ENCODE data around the gene C1QTNF12.

Gene C1QTNF12

GRCh38 chr1:1246577-1247340 lies at the start of gene C1QTNF12:
TSS of gene C1QTNF12 (minus strand) at chr1:1246722. CDS start at chr1:1246690, 32 bp downstream.
- no peak for DNase-seq

- DNase-seq, result no peak
Observed at GRCh38 chr1:1295154-1295923, 48.8 kb upstream of the C1QTNF12 start.

- no peak for DNase-seq
Observed at GRCh38 chr1:1294250-1294890, 47.8 kb upstream of the C1QTNF12 start.

- DNase-seq, result no peak
Observed at GRCh38 chr1:1293263-1294249, 47.0 kb upstream of the C1QTNF12 start.

GRCh38 chr1:1292851-1293250 lies 46.3 kb upstream of the C1QTNF12 start:
- no peak for DNase-seq

- no peak for DNase-seq
Observed at GRCh38 chr1:1292442-1292779, 45.9 kb upstream of the C1QTNF12 start.

- DNase-seq, result peak; percentile 78
Observed at GRCh38 chr1:1291548-1292441, 45.3 kb upstream of the C1QTNF12 start.

- DNase-seq, result no peak
Observed at GRCh38 chr1:1291023-1291528, 44.6 kb upstream of the C1QTNF12 start.

GRCh38 chr1:1290238-1290731 lies 43.8 kb upstream of the C1QTNF12 start:
- DNase-seq, result no peak

- no peak for DNase-seq
Observed at GRCh38 chr1:1287288-1288110, 41.0 kb upstream of the C1QTNF12 start.

- no peak for DNase-seq
Observed at GRCh38 chr1:1286313-1287261, 40.1 kb upstream of the C1QTNF12 start.

- no peak for DNase-seq
Observed at GRCh38 chr1:1285611-1286311, 39.2 kb upstream of the C1QTNF12 start.

GRCh38 chr1:1285102-1285571 lies 38.6 kb upstream of the C1QTNF12 start:
- DNase-seq, result no peak

- DNase-seq, result no peak
Observed at GRCh38 chr1:1284221-1285101, 37.9 kb upstream of the C1QTNF12 start.

- no peak for DNase-seq
Observed at GRCh38 chr1:1283821-1284220, 37.3 kb upstream of the C1QTNF12 start.

GRCh38 chr1:1282998-1283397 lies 36.5 kb upstream of the C1QTNF12 start:
- DNase-seq, result no peak
